SHP77 (cell line): Measurements from ENCODE around the gene TRDN.
"Not testable (repeated sequence)": the region's sequence is repeated elsewhere in the genome, so short reads cannot be mapped to it uniquely, and the experiment has no call there.

ENCODE experiments used
- DNase-seq, 2 experiments: peaks; one replicate each; lab custom pipeline; 2025; lab: John Stamatoyannopoulos, UW

The TRDN gene

GRCh38 chr6:123402052-123402451, 234.7 kb downstream of the TRDN start:
- DNase-seq = no peak

- no peak for DNase-seq
Measured at GRCh38 chr6:123398072-123398471, 238.7 kb downstream of the TRDN start.

GRCh38 chr6:123393331-123393730, 243.4 kb downstream of the TRDN start:
- peak; percentile 65 to 69 for DNase-seq

- DNase-seq = no peak
Measured at GRCh38 chr6:123383718-123384117, 253.0 kb downstream of the TRDN start.

- peak; percentile 57 to 59 for DNase-seq
Measured at GRCh38 chr6:123380257-123380656, 256.5 kb downstream of the TRDN start.

GRCh38 chr6:123372737-123373136, 264.0 kb downstream of the TRDN start:
- DNase-seq = no peak

GRCh38 chr6:123363912-123364311, 272.8 kb downstream of the TRDN start:
- no peak for DNase-seq

GRCh38 chr6:123360359-123360758, 276.4 kb downstream of the TRDN start:
- DNase-seq = no peak

GRCh38 chr6:123352705-123353104, 284.0 kb downstream of the TRDN start:
- DNase-seq = no peak

- DNase-seq = no peak
Measured at GRCh38 chr6:123352279-123352678, 284.5 kb downstream of the TRDN start.

GRCh38 chr6:123343836-123344235, 292.9 kb downstream of the TRDN start:
- DNase-seq = no peak

- peak; percentile 29 to 54 for DNase-seq
Measured at GRCh38 chr6:123338394-123338793, 298.4 kb downstream of the TRDN start.

- no peak for DNase-seq
Measured at GRCh38 chr6:123333000-123333756, 303.6 kb downstream of the TRDN start.

GRCh38 chr6:123332070-123332469, 304.7 kb downstream of the TRDN start:
- DNase-seq = no peak

- DNase-seq = no peak
Measured at GRCh38 chr6:123329337-123329736, 307.4 kb downstream of the TRDN start.

GRCh38 chr6:123323452-123324329, 313.1 kb downstream of the TRDN start:
- no peak for DNase-seq

GRCh38 chr6:123321020-123321419, 315.7 kb downstream of the TRDN start:
- DNase-seq = no peak

- DNase-seq = peak in 1 of 2 experiments; percentile 8
Measured at GRCh38 chr6:123316733-123317323, 319.9 kb downstream of the TRDN start.

GRCh38 chr6:123314459-123314858, 322.3 kb downstream of the TRDN start:
- DNase-seq = not testable (repeated sequence)

- no peak for DNase-seq
Measured at GRCh38 chr6:123309130-123309529, 327.6 kb downstream of the TRDN start.

GRCh38 chr6:123306334-123306733, 330.4 kb downstream of the TRDN start:
- no peak for DNase-seq

GRCh38 chr6:123295672-123296071, 341.1 kb downstream of the TRDN start:
- no peak for DNase-seq

GRCh38 chr6:123295181-123295580, 341.6 kb downstream of the TRDN start:
- no peak for DNase-seq
